Eye (tissue), 1 donor: ENCODE results near the gene EHMT2.
A peak's percentile ranks its signal among the peaks of the same experiment; 100 is the strongest.
"Not testable (repeated sequence)": the region's sequence is repeated elsewhere in the genome, so short reads cannot be mapped to it uniquely, and the experiment has no call there.

Experiments
- DNase-seq: peaks from one replicate; pipeline ENCODE4 v3.0.0-alpha.2; 2015

EHMT2 gene

DNA sequence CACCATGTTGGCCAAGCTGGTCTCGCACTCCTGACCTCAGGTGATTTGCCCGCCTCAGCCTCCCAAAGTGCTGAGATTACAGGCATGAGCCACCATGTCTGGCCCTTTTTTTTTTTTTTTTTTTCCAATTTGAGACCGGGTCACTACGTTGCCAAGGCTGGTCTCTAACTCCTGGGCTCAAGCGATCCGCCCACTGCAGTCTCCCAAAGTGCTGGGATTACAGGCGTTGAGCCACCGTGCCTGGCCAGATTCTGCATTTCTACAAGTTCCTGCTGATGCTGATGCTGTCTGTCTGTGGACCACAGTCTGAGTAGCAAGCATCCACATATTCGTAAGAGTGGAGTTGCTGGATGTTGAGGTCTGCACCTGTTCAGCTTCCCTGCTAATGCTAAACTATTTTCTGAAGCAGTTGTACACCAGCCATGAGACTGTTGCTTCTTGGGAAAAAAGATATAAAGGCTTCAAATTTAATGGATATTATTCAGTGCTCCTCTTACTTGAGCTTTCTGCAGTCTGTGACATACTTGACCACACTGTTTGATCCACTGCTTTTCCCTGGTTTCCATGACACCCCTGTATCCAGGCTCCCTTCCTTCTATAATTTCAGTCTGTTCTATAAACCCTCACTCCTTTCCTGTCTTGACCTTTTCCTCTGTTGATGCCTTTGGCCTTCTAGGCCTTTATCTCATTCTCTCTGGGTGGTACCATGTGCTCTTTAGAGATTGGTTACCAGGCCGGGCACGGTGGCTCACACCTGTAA is 14.5 kb upstream of the EHMT2 start:
- DNase-seq = no peak

DNA sequence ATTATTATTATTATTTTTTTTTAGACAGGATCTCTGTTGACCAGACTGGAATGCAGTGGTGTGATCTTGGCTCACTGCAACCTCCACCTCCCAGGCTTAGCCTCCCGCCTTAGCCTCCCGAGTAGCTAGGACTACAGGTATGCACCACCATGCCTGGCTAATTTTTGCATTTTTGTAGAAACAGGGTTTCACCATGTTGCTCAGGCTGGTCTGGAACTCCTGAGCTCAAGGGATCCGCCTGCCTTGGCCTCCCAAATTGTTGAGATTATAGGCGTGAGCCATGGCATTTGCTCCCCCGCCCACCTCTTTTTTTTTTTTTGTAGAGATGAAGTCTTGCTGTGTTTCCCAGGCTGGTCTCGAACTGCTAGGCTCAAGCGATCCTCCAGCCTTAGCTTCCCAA is 11.8 kb upstream of the EHMT2 start:
- DNase-seq = not testable (repeated sequence)

GRCh38 chr6:31908791-31909190 is 11.3 kb upstream of the EHMT2 start:
- no peak for DNase-seq

DNA sequence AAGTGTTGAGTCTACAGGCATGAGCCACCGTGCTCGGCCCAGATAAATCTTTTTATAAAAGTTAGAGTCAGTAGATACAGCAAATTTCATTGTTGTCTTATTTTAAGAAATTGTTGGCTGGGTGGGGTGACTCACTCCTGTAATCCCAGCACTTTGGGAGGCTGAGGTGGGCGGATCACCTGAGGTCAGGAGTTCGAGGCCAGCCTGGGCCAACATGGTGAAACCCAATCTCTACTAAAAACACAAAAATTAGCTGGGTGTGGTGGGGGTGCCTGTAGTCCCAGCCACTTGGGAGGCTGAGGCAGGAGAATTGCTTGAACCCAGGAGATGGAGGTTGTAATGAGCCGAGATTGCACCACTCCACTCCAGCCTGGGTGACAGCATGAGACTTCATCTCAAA is 10.8 kb upstream of the EHMT2 start:
- not testable (repeated sequence) for DNase-seq

DNA sequence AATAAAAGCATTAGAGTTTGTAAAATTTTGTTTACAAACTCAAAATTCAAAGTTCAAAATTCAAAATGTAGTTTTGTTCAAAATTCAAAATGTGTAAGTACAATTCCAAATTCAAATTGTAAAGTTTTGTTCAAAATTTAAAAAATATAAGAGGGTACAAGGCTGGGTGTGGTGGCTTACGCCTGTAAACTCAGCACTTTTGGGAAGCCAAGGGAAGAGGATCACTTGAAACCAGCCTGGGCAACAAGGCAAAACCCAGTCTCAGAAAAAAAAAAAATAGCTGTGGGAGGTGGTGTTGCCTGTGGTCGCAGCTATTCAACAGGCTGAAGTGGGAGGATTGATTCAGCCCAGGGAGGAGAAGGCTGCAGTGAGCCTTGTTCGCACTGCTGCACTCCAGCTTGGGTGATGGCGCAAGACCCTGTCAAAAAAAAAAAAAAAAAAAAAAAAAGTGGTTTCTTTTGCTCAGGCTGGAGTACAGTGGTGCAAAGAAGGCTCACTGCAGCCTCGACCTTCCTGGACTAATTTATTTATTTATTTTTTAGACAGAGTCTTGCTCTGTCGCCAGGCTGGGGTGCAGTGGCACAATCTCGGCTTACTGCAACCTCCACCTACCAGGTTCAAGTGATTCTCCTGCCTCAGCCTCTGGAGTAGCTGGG is 9.8 kb upstream of the EHMT2 start:
- no peak for DNase-seq

- not testable (repeated sequence) for DNase-seq
Measured at GRCh38 chr6:31906727-31907126, 9.2 kb upstream of the EHMT2 start.

DNA sequence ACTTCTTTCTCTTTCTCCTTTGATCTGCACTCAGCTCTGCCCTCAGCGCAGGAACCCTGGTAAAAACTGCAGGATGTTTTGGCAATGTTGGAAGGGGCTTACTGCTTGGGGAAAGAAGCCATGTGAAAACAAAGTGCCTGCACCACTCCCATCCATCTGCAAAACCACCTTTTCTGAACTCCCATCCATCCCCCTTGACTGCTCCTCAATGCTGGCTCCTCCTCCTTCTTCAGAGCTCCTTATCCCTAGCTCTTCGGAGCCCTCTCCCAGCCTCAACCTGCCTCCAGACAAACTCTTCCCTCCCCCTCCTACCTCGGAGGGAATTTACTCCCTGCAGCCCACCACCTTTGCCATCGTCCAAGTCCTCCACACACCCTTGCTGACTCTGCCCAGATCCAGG is 8.6 kb upstream of the EHMT2 start:
- DNase-seq = no peak

GRCh38 chr6:31905041-31905440 is 7.5 kb upstream of the EHMT2 start:
- DNase-seq = no peak

GRCh38 chr6:31903957-31904356 is 6.5 kb upstream of the EHMT2 start:
- no peak for DNase-seq

DNA sequence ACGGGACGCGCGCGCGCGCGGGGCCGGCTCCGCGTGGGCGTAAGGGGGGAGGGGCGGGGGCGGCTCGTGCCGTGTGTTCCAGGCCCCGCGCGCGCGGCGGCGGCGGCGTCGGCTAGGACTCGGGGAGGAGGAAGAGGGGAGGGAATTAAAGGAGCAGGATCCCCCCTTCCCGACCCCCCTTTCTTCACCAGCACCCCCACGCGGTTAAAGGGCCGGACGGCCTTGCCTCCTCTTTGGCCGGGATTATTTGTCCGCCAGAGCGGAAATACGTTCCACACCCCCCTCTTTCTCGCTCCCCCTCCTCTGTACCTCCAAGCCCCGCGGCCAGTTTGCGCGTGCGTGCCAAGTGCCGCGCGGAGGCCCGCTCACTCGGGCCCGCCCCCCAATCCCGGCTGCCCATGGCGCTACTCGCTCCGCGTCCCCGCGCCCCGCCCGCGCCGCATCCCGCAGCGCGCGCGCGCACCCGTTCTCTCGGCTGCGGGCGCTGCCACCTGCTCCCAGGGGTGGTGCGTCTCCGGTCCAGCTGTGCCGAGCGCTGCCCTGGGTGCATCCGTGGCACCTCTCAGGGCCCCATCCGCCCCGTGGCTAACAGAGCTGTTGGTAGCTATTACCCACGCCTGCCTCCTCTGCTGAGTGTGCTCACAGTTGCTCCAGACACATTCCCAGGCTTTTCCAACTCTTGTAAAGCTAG is 4.6 kb upstream of the EHMT2 start, which contains the start of gene ZBTB12:
Gene ZBTB12 (minus strand): TSS at position 134 of the 691 bp plus-strand sequence. CDS start 781 bp downstream, outside the sequence.
- peak; percentile 99 for DNase-seq

DNA sequence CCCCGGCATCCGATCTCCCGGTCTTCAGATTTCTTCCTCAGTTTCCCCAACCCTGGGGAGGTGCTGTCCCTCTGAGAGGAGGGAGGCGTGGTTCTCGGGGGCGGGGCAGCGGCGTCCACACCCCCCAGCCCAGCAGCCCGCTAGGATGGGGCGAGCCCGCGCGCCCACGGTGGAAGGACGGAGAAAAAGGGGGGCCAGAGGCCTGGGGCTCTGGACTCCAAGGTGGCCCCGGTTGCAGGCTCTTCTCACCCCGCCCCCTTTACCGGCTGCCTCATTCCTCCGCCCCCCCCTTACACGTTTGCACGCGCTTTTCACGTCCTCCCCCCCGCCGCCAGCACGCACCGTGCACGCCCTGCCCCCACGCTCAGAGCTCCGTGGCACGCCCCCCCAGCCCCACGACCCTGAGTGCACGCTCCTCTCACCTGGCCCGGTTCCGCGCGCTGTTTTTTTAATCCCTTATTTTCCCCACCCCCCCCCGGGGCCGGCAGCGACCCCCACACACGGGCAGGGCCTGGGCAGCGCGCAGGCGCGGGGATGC is 4.0 kb upstream of the EHMT2 start:
- peak; percentile 64 for DNase-seq

GRCh38 chr6:31900917-31901414 is 3.5 kb upstream of the EHMT2 start:
- peak; percentile 39 for DNase-seq

DNA sequence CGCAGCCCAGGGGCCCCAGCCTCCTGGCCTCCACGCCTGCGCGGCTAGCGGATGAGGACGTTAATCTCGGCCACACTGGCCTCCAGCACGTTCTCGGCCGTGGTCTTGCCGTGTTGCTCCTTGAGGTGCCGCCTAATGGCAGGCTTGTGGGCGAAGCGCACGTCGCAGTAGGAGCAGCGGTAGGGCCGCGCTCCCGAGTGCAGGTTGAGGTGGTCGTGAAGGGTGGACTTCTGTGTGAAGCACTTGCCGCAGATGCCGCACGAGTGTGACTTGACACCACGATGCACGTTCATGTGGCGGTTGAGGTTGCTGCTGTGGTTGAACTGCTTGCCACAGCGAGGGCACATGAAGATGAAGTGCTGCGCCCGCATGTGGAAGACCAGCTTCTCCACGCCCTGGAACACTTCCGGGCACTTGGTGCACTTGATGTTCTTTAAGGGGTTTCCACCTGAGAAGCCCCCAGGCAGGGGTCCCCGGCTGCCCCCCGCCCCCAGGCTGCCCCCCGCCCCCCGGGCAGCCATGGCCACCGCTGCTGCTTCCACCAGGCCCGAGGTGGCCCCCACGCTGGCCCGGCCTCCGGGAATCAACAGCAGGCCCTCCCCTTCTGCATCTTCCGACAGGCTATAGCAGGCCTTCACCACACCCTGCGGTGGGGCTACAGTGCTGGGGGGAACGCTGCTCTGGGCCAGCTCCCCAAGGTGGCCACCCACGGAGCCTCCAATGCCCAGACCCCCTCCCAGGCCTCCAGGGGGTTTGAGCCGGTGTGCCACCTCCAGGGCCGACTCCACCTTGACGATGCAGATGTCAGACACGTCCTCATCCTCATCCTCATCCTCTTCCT is 2.6 kb upstream of the EHMT2 start:
- DNase-seq = no peak

- no peak for DNase-seq
Measured at GRCh38 chr6:31899215-31899614, 1.7 kb upstream of the EHMT2 start.

DNA sequence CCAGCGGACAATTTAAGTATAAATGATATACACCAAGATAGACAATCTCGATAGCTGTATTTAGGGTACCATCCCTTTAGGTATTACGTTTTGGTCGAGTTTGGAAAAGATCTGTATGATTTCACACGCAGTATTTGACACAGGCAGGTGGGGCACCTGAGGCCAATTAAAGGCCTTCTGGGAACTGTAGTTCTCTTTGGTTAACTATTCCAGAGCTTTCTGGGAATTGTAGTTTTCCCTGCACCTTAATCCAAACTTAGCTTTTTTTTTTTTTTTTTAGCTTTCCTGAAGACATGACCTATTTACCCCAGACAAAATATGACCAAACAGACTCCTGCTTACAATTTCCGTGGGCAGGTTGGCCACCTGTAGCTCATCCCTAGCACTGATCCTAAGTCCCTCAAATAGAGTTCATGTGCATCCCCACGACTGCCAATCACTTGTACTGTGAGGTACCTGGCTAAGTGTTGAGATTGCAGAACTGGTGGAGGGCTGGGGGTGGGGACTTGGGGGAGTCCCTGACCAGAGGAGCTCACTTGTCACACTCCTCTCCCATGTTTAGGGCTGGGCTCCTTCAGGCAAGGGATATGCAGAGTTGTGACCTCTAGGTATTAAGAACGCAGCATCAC is 999 bp upstream of the EHMT2 start:
- DNase-seq = peak; percentile 77

DNA sequence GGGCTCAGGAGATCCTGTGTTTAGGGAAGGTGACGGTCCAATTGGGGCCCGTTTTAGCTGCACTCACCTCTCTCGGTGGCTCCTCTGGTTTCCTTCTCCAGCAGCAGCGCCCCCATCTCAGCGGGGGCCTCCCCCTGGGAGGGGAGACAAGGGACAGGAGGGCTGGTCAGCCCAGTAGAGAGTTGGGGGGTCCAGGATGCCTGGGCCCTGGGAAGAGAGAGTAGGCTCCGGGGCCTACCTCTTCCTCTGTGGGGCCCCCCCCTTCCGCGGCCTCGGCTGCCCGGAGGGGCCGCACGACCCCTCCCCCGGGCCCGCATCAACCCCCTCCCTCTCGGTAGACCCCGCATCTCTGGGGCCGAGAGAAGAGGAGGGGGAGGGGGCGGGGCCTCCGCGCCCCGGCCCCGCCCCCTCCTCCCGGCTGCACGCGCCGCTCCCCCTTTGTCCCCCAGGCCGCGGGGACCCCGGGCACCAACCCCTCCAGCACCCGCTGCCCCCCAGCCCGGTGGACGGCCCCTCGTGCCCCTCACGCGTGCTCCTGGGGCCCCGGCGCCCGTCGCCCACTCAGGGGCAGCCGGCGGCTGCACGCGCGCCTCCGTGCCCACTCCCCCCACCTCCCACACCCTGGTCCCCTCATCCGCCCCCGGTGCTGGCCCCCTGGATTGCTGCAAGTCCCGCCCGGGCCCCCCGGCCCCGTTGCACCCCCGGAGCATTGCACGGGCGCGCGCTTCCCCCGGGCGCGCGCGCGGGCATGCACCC is 464 bp downstream of the EHMT2 start:
- DNase-seq = no peak

GRCh38 chr6:31896493-31896855 is 1.0 kb downstream of the EHMT2 start:
- DNase-seq = no peak

DNA sequence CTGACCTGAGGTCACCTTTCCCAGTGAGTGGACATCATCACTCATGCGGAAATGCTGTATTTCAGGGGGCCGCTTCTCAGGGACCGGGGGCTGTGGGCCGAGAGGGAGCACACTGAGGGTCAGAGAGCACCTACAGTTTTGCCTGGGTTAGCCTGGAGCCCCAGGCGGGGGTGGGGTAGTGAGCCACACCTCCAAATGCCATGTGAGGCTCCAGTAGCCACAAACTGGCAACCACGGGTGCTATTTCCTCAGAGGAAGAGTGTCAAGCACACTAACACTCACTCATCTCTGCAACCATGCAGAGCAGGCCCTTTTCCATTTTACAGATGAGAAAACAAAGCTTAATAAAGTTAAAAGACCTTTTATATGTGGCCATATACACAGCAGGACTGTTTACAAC is 4.7 kb downstream of the EHMT2 start:
- DNase-seq = no peak

DNA sequence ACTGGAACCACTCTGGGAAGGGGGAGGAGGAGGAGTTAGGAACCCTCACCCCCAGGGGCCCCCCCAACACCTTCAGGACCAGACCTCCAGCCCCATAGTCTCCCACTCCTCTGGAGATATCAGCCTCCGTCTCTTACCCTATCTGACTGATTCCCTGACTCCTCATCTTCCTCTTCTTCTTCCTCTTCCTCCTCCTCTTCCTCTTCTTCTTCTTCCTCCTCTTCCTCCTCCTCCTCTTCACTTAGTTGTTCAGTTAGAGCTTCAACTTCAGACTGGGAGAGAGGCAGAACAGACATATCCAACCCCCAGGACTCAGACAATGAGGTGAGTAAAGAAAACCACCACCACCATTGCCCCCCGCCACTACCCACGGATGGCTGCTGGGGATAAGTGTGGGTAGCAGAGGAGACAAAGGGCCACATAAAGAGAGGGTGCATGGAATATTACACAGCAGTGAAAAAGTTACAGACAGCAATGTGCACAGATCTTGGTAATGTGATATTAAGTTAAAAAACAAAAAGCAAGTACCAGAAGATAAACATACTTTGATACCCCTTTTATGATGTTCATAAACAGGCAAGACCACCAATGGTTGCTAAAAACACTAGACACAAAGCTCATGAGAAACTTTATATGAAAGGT is 8.0 kb downstream of the EHMT2 start:
- no peak for DNase-seq
